Activated CD8-positive, alpha-beta memory T cell treated with anti-CD3 and anti-CD28 coated beads, Interleukin-2, amount 50 U/mL, for 1 hour (primary cell): ENCODE results near the gene INTS15.
"Not testable (repeated sequence)": the region's sequence is repeated elsewhere in the genome, so short reads cannot be mapped to it uniquely, and the experiment has no call there.

Source experiments
- DNase-seq: peaks from one replicate; pipeline ENCODE4 v3.0.0-alpha.2; 2020; ENCODE audit errors: extremely low read depth

The INTS15 gene

DNA sequence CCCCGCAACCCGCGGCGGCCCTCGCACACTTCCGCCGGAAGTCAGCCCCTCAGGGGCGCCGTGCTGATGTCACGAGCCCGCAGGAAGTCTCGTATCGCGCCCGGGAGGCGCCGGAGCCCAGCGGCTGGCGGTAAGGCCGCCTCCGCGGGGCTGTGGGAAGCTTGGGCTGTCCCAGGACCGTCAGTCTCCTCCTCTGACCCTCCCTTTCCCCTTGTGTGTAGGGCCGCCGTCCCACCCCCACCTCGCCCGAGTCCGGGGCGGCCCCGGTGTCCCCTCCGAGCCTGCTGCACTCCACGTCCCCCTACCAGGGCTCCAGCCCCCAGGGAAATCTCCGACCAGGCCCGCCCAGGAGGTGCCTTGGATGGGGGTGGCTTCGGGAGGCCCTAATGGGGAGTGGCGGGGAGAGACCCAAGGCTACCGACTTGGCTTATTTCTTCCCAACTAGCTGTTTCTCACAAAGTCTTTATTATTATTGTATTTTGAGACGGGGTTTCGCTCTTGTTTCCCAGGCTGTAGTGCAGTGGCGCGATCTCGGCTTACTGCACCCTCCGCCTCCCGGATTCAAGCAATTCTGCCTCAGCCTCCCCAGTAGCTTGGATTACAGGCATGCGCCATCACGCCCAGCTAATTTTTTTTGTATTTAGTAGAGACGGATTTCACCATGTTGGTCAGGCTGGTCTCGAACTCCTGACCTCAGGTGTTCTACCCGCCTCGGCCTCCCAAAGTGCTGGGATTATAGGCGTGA lies 12.3 kb upstream of the INTS15 start, which contains the start of gene ZDHHC4:
ZDHHC4 (plus strand) TSS at position 86 of the 745 bp plus-strand sequence. CDS start 3,108 bp downstream, outside the sequence.
- peak; percentile 56 for DNase-seq

DNA sequence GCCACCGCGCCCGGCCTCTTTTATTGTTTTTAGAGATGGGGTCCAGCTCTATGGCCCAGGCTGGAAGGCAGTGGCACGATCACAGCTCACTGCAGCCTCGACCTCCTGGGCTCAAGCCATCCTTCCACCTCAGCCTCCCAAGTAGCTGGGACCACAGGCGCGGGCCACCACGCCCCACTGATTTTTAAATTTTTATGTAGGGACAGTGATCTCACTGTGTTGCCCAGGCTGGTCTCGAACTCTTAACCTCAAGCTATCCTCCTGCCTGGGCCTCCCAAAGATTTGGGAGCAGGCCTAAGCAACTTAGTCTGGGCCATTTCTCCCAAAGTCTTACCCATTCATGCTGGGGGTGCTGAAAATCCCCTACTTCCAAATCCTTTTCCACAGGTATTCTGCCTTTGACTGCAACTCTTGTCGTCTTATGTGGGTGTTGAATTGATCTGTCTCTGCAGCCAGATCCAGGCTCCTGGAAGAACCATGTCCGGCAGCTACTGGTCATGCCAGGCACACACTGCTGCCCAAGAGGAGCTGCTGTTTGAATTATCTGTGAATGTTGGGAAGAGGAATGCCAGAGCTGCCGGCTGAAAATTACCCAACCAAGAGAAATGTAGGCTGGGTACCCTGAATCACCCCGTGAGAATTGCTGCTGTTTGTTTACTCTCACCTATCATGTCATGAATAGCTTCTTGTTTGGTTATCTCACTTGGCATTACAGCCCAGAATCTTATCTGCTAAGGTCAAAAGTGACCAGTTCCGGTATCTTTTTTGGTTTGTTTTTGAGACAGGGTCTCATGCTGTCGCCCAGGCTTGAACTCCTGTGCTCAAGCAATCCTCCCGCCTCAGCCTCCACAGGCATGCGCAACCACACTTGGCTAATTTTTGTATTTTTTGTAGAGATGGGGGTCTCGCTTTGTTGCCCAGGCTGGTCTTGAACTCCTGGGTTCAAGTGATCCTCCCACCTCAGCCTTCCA lies 11.4 kb upstream of the INTS15 start:
- no peak for DNase-seq

DNA sequence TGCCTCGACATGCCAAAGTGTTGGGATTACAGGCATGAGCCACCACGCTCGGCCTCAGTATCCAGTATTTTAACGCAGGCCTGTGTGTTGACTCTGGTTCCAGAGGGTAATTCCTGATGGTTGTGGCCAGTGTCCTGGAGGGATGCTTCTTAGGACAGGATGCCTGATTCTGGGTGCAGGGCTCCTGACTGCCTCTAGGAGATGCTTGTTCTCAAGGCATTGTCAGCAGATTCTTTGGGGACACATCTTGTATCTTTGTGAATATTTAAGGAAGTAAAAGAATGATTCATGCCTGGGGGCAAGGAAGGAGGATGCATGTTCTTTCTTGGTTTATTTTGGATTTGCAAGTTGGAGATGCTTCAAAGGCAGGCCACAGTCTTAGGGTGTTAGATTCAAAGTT lies 10.4 kb upstream of the INTS15 start:
- DNase-seq, result no peak

GRCh38 chr7:6585746-6586432 lies 3.9 kb upstream of the INTS15 start:
- not testable (repeated sequence) for DNase-seq

DNA sequence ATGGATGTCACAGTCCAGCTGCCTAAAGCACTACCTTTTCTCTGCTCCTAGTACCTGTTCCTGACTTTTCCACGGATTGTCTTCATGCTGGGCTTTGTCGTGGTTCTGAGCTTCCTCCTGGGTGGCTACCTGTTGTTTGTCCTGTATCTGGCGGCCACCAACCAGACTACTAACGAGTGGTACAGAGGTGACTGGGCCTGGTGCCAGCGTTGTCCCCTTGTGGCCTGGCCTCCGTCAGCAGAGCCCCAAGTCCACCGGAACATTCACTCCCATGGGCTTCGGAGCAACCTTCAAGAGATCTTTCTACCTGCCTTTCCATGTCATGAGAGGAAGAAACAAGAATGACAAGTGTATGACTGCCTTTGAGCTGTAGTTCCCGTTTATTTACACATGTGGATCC lies 1.3 kb upstream of the INTS15 start:
- DNase-seq, result no peak

- no peak for DNase-seq
These were observed 531 bp upstream of the INTS15 start for GRCh38 chr7:6589151-6589828.

- no peak for DNase-seq
These were observed 857 bp downstream of the INTS15 start for GRCh38 chr7:6590645-6591110.

DNA sequence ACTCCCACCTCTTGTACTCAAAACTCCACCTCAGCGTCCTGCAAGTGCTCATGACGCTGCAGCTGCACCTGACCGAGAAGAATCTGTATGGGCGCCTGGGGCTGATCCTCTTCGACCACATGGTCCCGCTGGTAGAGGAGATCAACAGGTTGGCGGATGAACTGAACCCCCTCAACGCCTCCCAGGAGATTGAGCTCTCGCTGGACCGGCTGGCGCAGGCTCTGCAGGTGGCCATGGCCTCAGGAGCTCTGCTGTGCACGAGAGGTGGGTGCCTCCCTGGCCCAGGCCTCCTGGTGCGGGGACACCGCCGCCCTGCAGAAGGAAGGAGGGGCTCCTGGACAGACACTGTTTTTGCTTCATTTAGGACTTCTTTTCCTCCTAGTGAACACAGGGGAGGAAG lies 10.3 kb downstream of the INTS15 start:
- no peak for DNase-seq

- DNase-seq, result no peak
These were observed 14.6 kb downstream of the INTS15 start for GRCh38 chr7:6604458-6604857.

- DNase-seq, result no peak
These were observed 17.2 kb downstream of the INTS15 start for GRCh38 chr7:6606866-6607583.

- DNase-seq, result no peak
These were observed 17.8 kb downstream of the INTS15 start for GRCh38 chr7:6607651-6608051.

GRCh38 chr7:6608081-6608480 lies 18.3 kb downstream of the INTS15 start:
- no peak for DNase-seq

DNA sequence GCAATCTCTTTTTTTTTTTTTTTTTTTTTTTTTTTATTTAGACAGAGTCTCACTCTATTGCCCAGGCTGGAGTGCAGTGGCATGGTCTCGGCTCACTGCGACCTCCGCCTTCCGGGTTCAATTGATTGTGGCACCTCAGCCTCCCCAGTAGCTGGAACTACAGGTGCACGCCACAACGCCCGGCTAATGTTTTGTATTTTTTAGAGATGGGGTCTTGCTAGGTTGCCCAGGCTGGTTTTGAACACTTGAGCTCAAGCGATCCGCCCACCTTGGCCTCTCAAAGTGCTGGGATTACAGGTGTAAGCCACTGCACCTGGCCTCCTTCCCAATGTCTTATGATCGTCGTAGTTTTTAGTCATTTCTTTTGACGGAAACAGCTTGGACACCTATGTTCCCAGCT lies 19.0 kb downstream of the INTS15 start:
- no peak for DNase-seq

DNA sequence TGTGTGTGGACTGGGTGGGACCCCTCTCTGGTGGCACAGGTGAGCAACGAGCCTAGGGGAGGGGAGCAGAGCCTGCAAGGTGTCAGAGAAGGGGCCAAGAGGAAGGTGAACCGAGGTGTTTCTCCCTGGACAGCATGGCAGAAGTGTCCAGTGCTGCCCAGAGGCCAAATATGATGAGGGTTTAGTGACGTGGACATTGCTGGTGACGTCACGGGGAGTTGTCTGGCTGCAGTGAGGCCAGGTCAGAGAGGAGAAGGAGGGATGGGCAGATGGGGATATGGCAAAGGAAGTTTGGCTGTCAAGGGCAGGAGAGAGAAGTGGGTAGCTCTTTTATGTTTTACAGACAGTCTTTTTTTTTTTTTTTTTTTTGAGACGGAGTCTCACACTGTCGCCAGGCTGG lies 23.0 kb downstream of the INTS15 start:
- no peak for DNase-seq

- DNase-seq, result no peak
These were observed 23.9 kb downstream of the INTS15 start for GRCh38 chr7:6613706-6614105.

GRCh38 chr7:6614953-6615722 lies 25.3 kb downstream of the INTS15 start, which contains the start of gene ZNF853:
ZNF853 (plus strand) TSS chr7:6615610; CDS start chr7:6616175, 565 bp downstream.
- no peak for DNase-seq

- no peak for DNase-seq
These were observed 26.1 kb downstream of the INTS15 start for GRCh38 chr7:6615723-6616555.

DNA sequence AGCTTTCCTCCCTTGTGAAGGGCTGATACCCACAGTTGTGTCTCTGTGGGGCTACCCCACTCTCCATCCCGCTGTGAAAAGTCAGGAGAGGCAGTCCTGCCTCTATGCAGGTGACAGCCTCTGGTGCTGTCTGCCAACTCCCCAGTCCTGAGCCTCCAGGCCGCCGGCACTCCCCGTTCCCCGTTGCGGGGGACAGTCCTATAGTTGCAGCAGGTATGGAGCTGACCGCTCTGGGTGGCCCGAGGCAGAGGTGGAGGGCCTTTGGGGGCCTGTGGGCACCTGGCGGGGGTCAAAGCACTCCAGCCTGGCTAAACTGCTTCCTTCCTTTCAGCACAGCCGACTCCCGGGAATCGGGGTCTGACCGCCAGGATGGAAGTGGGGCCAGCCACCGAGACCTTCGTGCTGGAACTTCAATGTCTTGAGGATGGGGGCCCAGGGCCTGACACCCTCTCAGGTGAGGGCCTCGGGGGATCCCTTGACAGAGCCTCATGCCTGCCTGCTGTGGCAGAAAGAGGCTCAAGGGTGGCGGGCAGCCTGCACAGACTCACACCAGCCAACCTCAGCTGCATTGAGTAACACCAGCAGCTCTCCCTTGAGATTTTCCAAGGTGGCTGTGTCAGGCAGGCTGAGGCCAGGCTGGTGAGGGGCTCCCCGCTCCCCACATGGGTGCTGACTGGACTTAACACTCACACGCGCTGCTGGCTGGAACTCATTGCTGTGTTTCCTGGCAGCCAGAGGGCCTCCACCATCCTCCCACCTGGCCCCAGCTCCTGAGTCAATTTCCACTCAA lies 27.2 kb downstream of the INTS15 start:
- no peak for DNase-seq
